CD1c-positive myeloid dendritic cell (primary cell): ENCODE measurements around the gene VTI1B.

ENCODE experiments used
- DNase-seq: peaks from one replicate; pipeline ENCODE4 v3.0.0-alpha.2; 2016; ENCODE audit errors: extremely low spot score

The VTI1B gene

GRCh38 chr14:67679006-67679405 is 4.6 kb upstream of the VTI1B start:
- no peak for DNase-seq

GRCh38 chr14:67675219-67675582 is 769 bp upstream of the VTI1B start:
- no peak for DNase-seq

- peak; percentile 73 for DNase-seq
Measured at GRCh38 chr14:67674139-67674479, 323 bp downstream of the VTI1B start.

GRCh38 chr14:67673451-67673850 is 981 bp downstream of the VTI1B start:
- no peak for DNase-seq

GRCh38 chr14:67668559-67668958 is 5.9 kb downstream of the VTI1B start:
- no peak for DNase-seq

- peak; percentile 67 for DNase-seq
Measured at GRCh38 chr14:67666750-67667449, 7.5 kb downstream of the VTI1B start.

- DNase-seq, result no peak
Measured at GRCh38 chr14:67665868-67666267, 8.6 kb downstream of the VTI1B start.

- DNase-seq, result no peak
Measured at GRCh38 chr14:67663633-67664032, 10.8 kb downstream of the VTI1B start.

GRCh38 chr14:67653651-67654280 is 20.7 kb downstream of the VTI1B start:
- DNase-seq, result no peak

GRCh38 chr14:67652189-67652588 is 22.2 kb downstream of the VTI1B start:
- DNase-seq, result no peak

- DNase-seq, result no peak
Measured at GRCh38 chr14:67650694-67651093, 23.7 kb downstream of the VTI1B start.

GRCh38 chr14:67650151-67650550 is 24.3 kb downstream of the VTI1B start:
- DNase-seq, result no peak

- DNase-seq, result no peak
Measured at GRCh38 chr14:67646131-67646530, 28.3 kb downstream of the VTI1B start.

GRCh38 chr14:67645414-67645813 is 29.0 kb downstream of the VTI1B start:
- no peak for DNase-seq

- DNase-seq, result no peak
Measured at GRCh38 chr14:67644428-67644827, 30.0 kb downstream of the VTI1B start.

GRCh38 chr14:67643713-67644112 is 30.7 kb downstream of the VTI1B start:
- DNase-seq, result no peak

GRCh38 chr14:67641902-67642749 is 32.3 kb downstream of the VTI1B start:
- no peak for DNase-seq

GRCh38 chr14:67641480-67641879 is 33.0 kb downstream of the VTI1B start:
- DNase-seq, result no peak

- no peak for DNase-seq
Measured at GRCh38 chr14:67638642-67639041, 35.8 kb downstream of the VTI1B start.

GRCh38 chr14:67636361-67636919 is 38.0 kb downstream of the VTI1B start:
- DNase-seq, result no peak

- DNase-seq, result no peak
Measured at GRCh38 chr14:67633451-67634147, 40.8 kb downstream of the VTI1B start.

- no peak for DNase-seq
Measured at GRCh38 chr14:67630938-67631337, 43.5 kb downstream of the VTI1B start.
